ENCODE data around the gene TBC1D32.

DNA sequence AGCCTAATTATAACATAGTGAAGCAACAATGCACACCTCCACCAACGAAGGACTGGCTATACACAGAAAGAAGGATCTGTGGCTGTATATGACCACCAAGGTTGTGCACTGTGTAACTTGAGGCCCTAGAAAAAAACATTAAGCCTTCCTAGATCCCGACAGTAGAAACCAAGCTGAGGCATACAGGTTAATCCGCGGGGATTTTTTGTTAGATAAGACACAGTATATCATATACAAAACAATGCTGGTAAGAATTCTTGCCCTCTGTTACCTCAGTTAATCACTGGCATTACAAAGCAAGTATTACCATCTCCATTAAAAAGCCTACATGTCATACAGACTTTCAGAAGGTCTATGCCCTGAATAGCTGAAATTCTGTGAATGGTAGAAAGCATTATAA is 228.8 kb downstream of the TBC1D32 start:
- TF ChIP-seq, protein P1, sequence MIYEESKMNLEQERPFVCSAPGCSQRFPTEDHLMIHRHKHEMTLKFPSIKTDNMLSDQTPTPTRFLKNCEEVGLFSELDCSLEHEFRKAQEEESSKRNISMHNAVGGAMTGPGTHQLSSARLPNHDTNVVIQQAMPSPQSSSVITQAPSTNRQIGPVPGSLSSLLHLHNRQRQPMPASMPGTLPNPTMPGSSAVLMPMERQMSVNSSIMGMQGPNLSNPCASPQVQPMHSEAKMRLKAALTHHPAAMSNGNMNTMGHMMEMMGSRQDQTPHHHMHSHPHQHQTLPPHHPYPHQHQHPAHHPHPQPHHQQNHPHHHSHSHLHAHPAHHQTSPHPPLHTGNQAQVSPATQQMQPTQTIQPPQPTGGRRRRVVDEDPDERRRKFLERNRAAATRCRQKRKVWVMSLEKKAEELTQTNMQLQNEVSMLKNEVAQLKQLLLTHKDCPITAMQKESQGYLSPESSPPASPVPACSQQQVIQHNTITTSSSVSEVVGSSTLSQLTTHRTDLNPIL (CRISPR knock-in tag; IDR thresholded peaks at IDR 0.05; ENCODE audit: low read depth) = no peak
- TF ChIP-seq, protein P2, sequence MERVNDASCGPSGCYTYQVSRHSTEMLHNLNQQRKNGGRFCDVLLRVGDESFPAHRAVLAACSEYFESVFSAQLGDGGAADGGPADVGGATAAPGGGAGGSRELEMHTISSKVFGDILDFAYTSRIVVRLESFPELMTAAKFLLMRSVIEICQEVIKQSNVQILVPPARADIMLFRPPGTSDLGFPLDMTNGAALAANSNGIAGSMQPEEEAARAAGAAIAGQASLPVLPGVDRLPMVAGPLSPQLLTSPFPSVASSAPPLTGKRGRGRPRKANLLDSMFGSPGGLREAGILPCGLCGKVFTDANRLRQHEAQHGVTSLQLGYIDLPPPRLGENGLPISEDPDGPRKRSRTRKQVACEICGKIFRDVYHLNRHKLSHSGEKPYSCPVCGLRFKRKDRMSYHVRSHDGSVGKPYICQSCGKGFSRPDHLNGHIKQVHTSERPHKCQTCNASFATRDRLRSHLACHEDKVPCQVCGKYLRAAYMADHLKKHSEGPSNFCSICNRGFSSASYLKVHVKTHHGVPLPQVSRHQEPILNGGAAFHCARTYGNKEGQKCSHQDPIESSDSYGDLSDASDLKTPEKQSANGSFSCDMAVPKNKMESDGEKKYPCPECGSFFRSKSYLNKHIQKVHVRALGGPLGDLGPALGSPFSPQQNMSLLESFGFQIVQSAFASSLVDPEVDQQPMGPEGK (CRISPR knock-in tag; IDR thresholded peaks at IDR 0.05; ENCODE audit: borderline replicate concordance) = no peak
- TF ChIP-seq ZFP30 (CRISPR knock-in tag; IDR thresholded peaks at IDR 0.05) (no peak), PPARA (CRISPR knock-in tag; IDR thresholded peaks at IDR 0.05; ENCODE audit: borderline replicate concordance) (no peak), CSDC2 (CRISPR knock-in tag; IDR thresholded peaks at IDR 0.05) (no peak), ARNTL (CRISPR knock-in tag; IDR thresholded peaks at IDR 0.05; ENCODE audit: borderline replicate concordance, low read depth) (no peak)
